Skeletal muscle cell (primary cell): ENCODE data around the gene TNFAIP8L3.

Experiments used
- DNase-seq: peaks from one replicate; pipeline ENCODE4 v3.0.0-alpha.2; 2010; ENCODE audit warnings: low read depth
- H3K4me3 ChIP-seq: 2 replicates; pipeline ENCODE4 v1.5.1; 2011; ENCODE audit warnings: low read depth, mild to moderate bottlenecking, control low read depth, low read length, moderate library complexity

Gene TNFAIP8L3

GRCh38 chr15:51030649-51031316, 63.9 kb downstream of the TNFAIP8L3 start:
- DNase-seq = peak; percentile 47
- no peak overlapping the region for H3K4me3 ChIP-seq

- DNase-seq = no peak
- H3K4me3 ChIP-seq = no peak overlapping the region
Observed at GRCh38 chr15:51025454-51025846, 69.3 kb downstream of the TNFAIP8L3 start.

- peak; percentile 4 for DNase-seq
- H3K4me3 ChIP-seq = no peak overlapping the region
Observed at GRCh38 chr15:51024735-51025453, 69.8 kb downstream of the TNFAIP8L3 start.

GRCh38 chr15:51023499-51023898, 71.2 kb downstream of the TNFAIP8L3 start:
- H3K4me3 ChIP-seq = no peak overlapping the region

GRCh38 chr15:51022206-51022605, 72.5 kb downstream of the TNFAIP8L3 start:
- H3K4me3 ChIP-seq = no peak overlapping the region
- no peak for DNase-seq

More at GRCh38 chr15:51023499-51023898, 71.2 kb downstream of the TNFAIP8L3 start:
- no peak for DNase-seq

GRCh38 chr15:51016615-51017014, 78.1 kb downstream of the TNFAIP8L3 start:
- H3K4me3 ChIP-seq = no peak overlapping the region
- no peak for DNase-seq

- H3K4me3 ChIP-seq = no peak overlapping the region
- no peak for DNase-seq
Observed at GRCh38 chr15:51011212-51011611, 83.5 kb downstream of the TNFAIP8L3 start.

- no peak overlapping the region for H3K4me3 ChIP-seq
- DNase-seq = no peak
Observed at GRCh38 chr15:51007131-51007666, 87.5 kb downstream of the TNFAIP8L3 start.
